ENCODE measurements around the gene PROC.

The PROC gene

GRCh38 chr2:127414638-127415592 is 3.3 kb upstream of the PROC start:
- DNase-seq: no peak

GRCh38 chr2:127415593-127416505 is 2.4 kb upstream of the PROC start:
- DNase-seq: no peak

- no peak for DNase-seq
Observed at GRCh38 chr2:127416506-127417001, 1.7 kb upstream of the PROC start.

- DNase-seq: no peak
Observed at GRCh38 chr2:127417406-127417805, 821 bp upstream of the PROC start.

GRCh38 chr2:127419112-127419430 is 844 bp downstream of the PROC start:
- DNase-seq: no peak

GRCh38 chr2:127419448-127420038 is 1.3 kb downstream of the PROC start:
- no peak for DNase-seq

- DNase-seq: no peak
Observed at GRCh38 chr2:127420039-127420864, 2.0 kb downstream of the PROC start.

- DNase-seq: no peak
Observed at GRCh38 chr2:127421116-127421800, 3.0 kb downstream of the PROC start.

- DNase-seq: no peak
Observed at GRCh38 chr2:127421871-127422558, 3.8 kb downstream of the PROC start.

GRCh38 chr2:127422559-127423477 is 4.6 kb downstream of the PROC start:
- no peak for DNase-seq

- DNase-seq: no peak
Observed at GRCh38 chr2:127423478-127423843, 5.2 kb downstream of the PROC start.

GRCh38 chr2:127423880-127424279 is 5.7 kb downstream of the PROC start:
- no peak for DNase-seq

- no peak for DNase-seq
Observed at GRCh38 chr2:127424598-127425520, 6.6 kb downstream of the PROC start.

- no peak for DNase-seq
Observed at GRCh38 chr2:127425540-127426490, 7.6 kb downstream of the PROC start.

- no peak for DNase-seq
Observed at GRCh38 chr2:127426501-127427354, 8.5 kb downstream of the PROC start.

- no peak for DNase-seq
Observed at GRCh38 chr2:127427376-127428056, 9.3 kb downstream of the PROC start.
